IMR-90 (cell line): ENCODE data around the gene GNG8. TPM values are rescaled to one million over a fixed set of nuclear protein-coding genes. Genes with fewer than 3 reads are reported as not detected.

ENCODE experiments used
- ATAC-seq: fragments of 200-7000 bp; cut with Tn5 transposase; 2 replicates; pipeline ENCODE4 v1.9.1; 2020; ENCODE audit warnings: low read depth, mild to moderate bottlenecking, moderate library complexity
- BruUV-seq: library from RNA; stranded (reverse); fragments of 400-500 nt; replicated peaks from 2 replicates; lab custom pipeline; 2021; lab: Mats Ljungman, UMichigan
- CTCF ChIA-PET: fragments of 300-600 bp; formaldehyde crosslinking; extraction: SDS; loops from one replicate; lab custom pipeline; 2021; ENCODE audit warnings: antibody characterized with exemption; lab: Yijun Ruan, JAX
- POLR2A ChIA-PET: fragments of 300-600 bp; sonication (Branson Sonifier 250); formaldehyde crosslinking; loops from one replicate; lab custom pipeline; 2022; ENCODE audit warnings: antibody characterized with exemption; ENCODE audit not compliant: unreplicated experiment; lab: Charles Lee
- DNase-seq: peaks from one replicate; pipeline ENCODE4 v3.0.0; 2013
- H2AFZ ChIP-seq: replicated peaks from 2 replicates; pipeline ENCODE3; 2013; ENCODE audit warnings: low read length, mild to moderate bottlenecking; ENCODE audit not compliant: poor library complexity
- H2AK5ac ChIP-seq: 2 replicates; pipeline ENCODE4 v1.6.1; 2013; ENCODE audit warnings: low read depth, low read length, inconsistent platforms
- H2AK9ac ChIP-seq: replicated peaks from 2 replicates; pipeline ENCODE3; 2013; ENCODE audit warnings: mild to moderate bottlenecking, low read depth, low read length, moderate library complexity; ENCODE audit not compliant: poor library complexity
- H2BK120ac ChIP-seq: 2 replicates; pipeline ENCODE4 v1.6.1; 2013; ENCODE audit warnings: low read depth, low read length, inconsistent platforms
- H2BK15ac ChIP-seq: 3 replicates; pipeline ENCODE4 v1.6.1; 2013; ENCODE audit warnings: low read depth, low read length, inconsistent platforms
- H2BK20ac ChIP-seq: 2 replicates; pipeline ENCODE4 v1.6.1; 2013; ENCODE audit warnings: low read depth, mild to moderate bottlenecking, inconsistent platforms, low read length, moderate library complexity
- H2BK5ac ChIP-seq: 2 replicates; pipeline ENCODE4 v1.6.1; 2013; ENCODE audit warnings: mild to moderate bottlenecking, low read depth, low read length, inconsistent platforms; ENCODE audit not compliant: poor library complexity, severe bottlenecking
- H3K14ac ChIP-seq: replicated peaks from 2 replicates; pipeline ENCODE4 v1.6.1; 2013; ENCODE audit warnings: low read depth, low read length, inconsistent platforms
- H3K18ac ChIP-seq: 2 replicates; pipeline ENCODE4 v1.6.1; 2013; ENCODE audit warnings: low read depth, low read length, control low read depth
- H3K23ac ChIP-seq: 2 replicates; pipeline ENCODE4 v1.6.1; 2013; ENCODE audit warnings: low read depth, low read length, inconsistent platforms
- H3K27ac ChIP-seq: 2 replicates; pipeline ENCODE4 v1.5.1; 2013; ENCODE audit warnings: mild to moderate bottlenecking, control low read depth, low read length; ENCODE audit not compliant: insufficient read depth
- H3K27me3 ChIP-seq: 2 replicates; pipeline ENCODE4 v1.6.1; 2013; ENCODE audit warnings: low read length; ENCODE audit not compliant: control insufficient read depth, insufficient read depth
- H3K36me3 ChIP-seq: 2 replicates; pipeline ENCODE4 v1.6.1; 2013; ENCODE audit warnings: low read length, mixed read lengths; ENCODE audit not compliant: control insufficient read depth, insufficient read depth
- H3K4ac ChIP-seq: 2 replicates; pipeline ENCODE4 v1.6.1; 2013; ENCODE audit warnings: low read depth, low read length, inconsistent platforms
- H3K4me1 ChIP-seq: 2 replicates; pipeline ENCODE4 v1.6.1; 2013; ENCODE audit warnings: low read length, mixed read lengths; ENCODE audit not compliant: control insufficient read depth, insufficient read depth
- H3K4me2 ChIP-seq: 2 replicates; pipeline ENCODE4 v1.6.1; 2013; ENCODE audit warnings: low read depth, mild to moderate bottlenecking, control low read depth, low read length, moderate library complexity
- H3K4me3 ChIP-seq: 2 replicates; pipeline ENCODE4 v1.5.1; 2013; ENCODE audit warnings: low read depth, mild to moderate bottlenecking, control low read depth, low read length, moderate library complexity; ENCODE audit not compliant: insufficient read depth
- H3K56ac ChIP-seq: 2 replicates; pipeline ENCODE4 v1.6.1; 2013; ENCODE audit warnings: low read length, inconsistent platforms; ENCODE audit not compliant: insufficient read depth; ENCODE audit errors: extremely low read depth
- H3K79me1 ChIP-seq, 2 experiments: 2 replicates each; pipeline ENCODE4 v1.6.1; 2013; ENCODE audit warnings: low read length in 2 of 2, inconsistent platforms in 1 of 2, low read depth in 1 of 2
- H3K9ac ChIP-seq: 2 replicates; pipeline ENCODE4 v1.6.1; 2013; ENCODE audit warnings: low read depth, low read length, control low read depth
- H3K9me1 ChIP-seq: 2 replicates; pipeline ENCODE4 v1.6.1; 2013; ENCODE audit warnings: low read length, inconsistent platforms; ENCODE audit not compliant: insufficient read depth
- H3K9me3 ChIP-seq: 2 replicates; pipeline ENCODE4 v1.6.1; 2013; ENCODE audit warnings: low read length; ENCODE audit not compliant: control insufficient read depth, insufficient read depth
- H4K20me1 ChIP-seq: 2 replicates; pipeline ENCODE4 v1.6.1; 2013; ENCODE audit warnings: low read length, inconsistent platforms; ENCODE audit not compliant: insufficient read depth
- H4K5ac ChIP-seq: 2 replicates; pipeline ENCODE4 v1.6.1; 2013; ENCODE audit warnings: mild to moderate bottlenecking, low read depth, low read length, control low read depth
- H4K8ac ChIP-seq, 2 experiments: 2 replicates each; pipeline ENCODE4 v1.6.1; 2013; ENCODE audit warnings: low read depth in 2 of 2, low read length in 2 of 2, control low read depth in 1 of 2, inconsistent platforms in 1 of 2
- H4K91ac ChIP-seq: 2 replicates; pipeline ENCODE4 v1.6.1; 2013; ENCODE audit warnings: low read depth, low read length, inconsistent platforms; ENCODE audit not compliant: insufficient read depth
- BHLHE40 ChIP-seq: fragments of 150-350 bp; IDR thresholded peaks from 2 replicates; pipeline ENCODE4 v1.6.1; 2016; ENCODE audit warnings: mild to moderate bottlenecking, low read depth, low read length
- CHD1 ChIP-seq: IDR thresholded peaks from 2 replicates; pipeline ENCODE4 v1.6.1; 2012; ENCODE audit warnings: low read depth, low read length, improper control_type of control experiment
- CTCF ChIP-seq: conservative IDR thresholded peaks from 2 replicates; pipeline ENCODE4 v1.5.1; 2012; ENCODE audit warnings: mild to moderate bottlenecking, low read depth, low read length, improper control_type of control experiment
- FOS ChIP-seq: fragments of 150-350 bp; IDR thresholded peaks from 2 replicates; pipeline ENCODE4 v1.6.1; 2016; ENCODE audit warnings: low read depth, low read length
- POLR2A ChIP-seq: IDR thresholded peaks from 2 replicates; pipeline ENCODE4 v1.6.1; 2012; ENCODE audit warnings: mild to moderate bottlenecking, low read depth, low read length
- RAD21 ChIP-seq: IDR thresholded peaks from 2 replicates; pipeline ENCODE4 v1.6.1; 2012; ENCODE audit warnings: low read length, improper control_type of control experiment
- RFX5 ChIP-seq: IDR thresholded peaks from 2 replicates; pipeline ENCODE4 v1.8.0; 2012; ENCODE audit warnings: low read depth, mild to moderate bottlenecking, low read length, moderate library complexity
- SMC3 ChIP-seq: fragments of 150-350 bp; IDR thresholded peaks from 2 replicates; pipeline ENCODE4 v1.6.1; 2016; ENCODE audit warnings: low read depth, mild to moderate bottlenecking, antibody characterized with exemption, low read length, moderate library complexity
- WGBS, 2 experiments: methylation state at CpG; one replicate each; pipeline versions ENCODE4 v1.1.5 to v1.1.7; 2013; ENCODE audit warnings: missing lambda C conversion rate in 2 of 2; ENCODE audit not compliant: insufficient read length in 1 of 2; ENCODE audit errors: extremely low coverage in 2 of 2; 5-methylcytosine and 5-hydroxymethylcytosine counted together
- dilution Hi-C: fragments of 300-500 bp; cut with HindIII; formaldehyde crosslinking; loops from one replicate; pipeline ENCODE4 v1.14.3; 2018; ENCODE audit warnings: low sequenced_read_pairs; ENCODE audit not compliant: unreplicated experiment
- in situ Hi-C: fragments of 300-500 bp; cut with MboI; formaldehyde crosslinking; loops from 3 replicates; pipeline ENCODE4 v1.14.3; 2019; ENCODE audit warnings: low sequenced_read_pairs, inconsistent platforms, mixed read lengths
- intact Hi-C: fragments of 100-400 bp; cut with micrococcal nuclease; formaldehyde crosslinking; loops from 2 replicates; pipeline ENCODE4 v1.10.0; 2022
- polyA plus RNA-seq, 3 experiments: library from polyadenylated mRNA; depleted of rRNA; stranded (reverse); fragments of >200 nt; gene quantifications; 2 replicates each; pipeline ENCODE4 v1.2.3, GENCODE V29; 2012; ENCODE audit warnings: low replicate concordance in 1 of 3
- total RNA-seq: library from RNA; depleted of rRNA; stranded (reverse); fragments of >200 nt; gene quantifications from 2 replicates; pipeline ENCODE4 v1.2.3, GENCODE V29; 2012

GNG8 gene
- total and polyA plus RNA-seq, 2 of the 4 experiments (the other 2 are of a cell fraction) = not detected

GRCh38 chr19:46660551-46661019 lies 24.6 kb upstream of the GNG8 start:
- peak overlapping the region; percentile 89 for H2AK9ac ChIP-seq
- dilution Hi-C loops (no loop called here), intact Hi-C loops (loop anchor here (5.0 kb wide), 1 partner anchor 118 kb away; no protein-coding TSS in a partner anchor), in situ Hi-C loops (loop anchor here (5.0 to 10.0 kb wide), 2 partner anchors 48 to 126 kb away; no protein-coding TSS in a partner anchor)
- no peak for TF ChIP-seq RAD21
- no peak for TF ChIP-seq BHLHE40
- no peak for TF ChIP-seq RFX5
- no peak for TF ChIP-seq POLR2A
- TF ChIP-seq CTCF = no peak
- no peak for TF ChIP-seq FOS
- no peak for TF ChIP-seq SMC3
- no peak for TF ChIP-seq CHD1
- H4K20me1 ChIP-seq = no peaks in the 10 kb centered on the region
- no peak overlapping the region for H3K14ac ChIP-seq
- H3K4ac ChIP-seq = peak overlapping the region; percentile 24; the same call in 1 of the 2 replicates
- H3K36me3 ChIP-seq = no peaks in the 10 kb centered on the region
- 1% methylated on average over 15 of the region's 40 CpGs; no CpG with 5 or more reads in 1 of the 2 experiments for WGBS, 2 experiments
- H3K4me3 ChIP-seq = peak overlapping the region; percentile 64
- no peak overlapping the region for H2BK5ac ChIP-seq
- H4K91ac ChIP-seq = no peak overlapping the region
- H3K23ac ChIP-seq = 0 out of 2 replicates have a peak overlapping the region, but pooled peaks have one; percentile 95
- H3K9ac ChIP-seq = peak overlapping the region; percentile 55
- H3K4me2 ChIP-seq = peak overlapping the region; percentile 83
- H4K5ac ChIP-seq = no peak overlapping the region
- H3K27me3 ChIP-seq = no peaks in the 10 kb centered on the region; the same call in 1 of the 2 replicates
- H3K4me1 ChIP-seq = peaks cover 4% of the 10 kb centered on the region
- no peak overlapping the region for H2BK20ac ChIP-seq
- peak overlapping the region; percentile 39; the same call in 1 of the 2 replicates for H3K27ac ChIP-seq
- H2AFZ ChIP-seq = peak overlapping the region; percentile 91
- H2BK120ac ChIP-seq = no peak overlapping the region
- H3K79me1 ChIP-seq = peaks cover 0 to 14% of the 10 kb centered on the region in 2 experiments; a peak in 1 of 4 replicates
- H3K9me1 ChIP-seq = no peaks in the 10 kb centered on the region
- DNase-seq (no peak), ATAC-seq (peak; percentile 13; the same call in 1 of the 2 replicates)
- BruUV-seq = no TSS peak
- no peak overlapping the region for H3K18ac ChIP-seq
- no peaks in the 10 kb centered on the region for H3K9me3 ChIP-seq
- H4K8ac ChIP-seq = peak overlapping the region in 1 of 2 experiments; percentile 77; a peak in 1 of 4 replicates
- no peak overlapping the region for H2AK5ac ChIP-seq
- ChIA-PET CTCF (interaction anchor here (1.1 to 2.3 kb wide), 5 partner anchors 11 to 49 kb away, joined by 3 to 23 read pairs (median 11); no protein-coding TSS in a partner anchor), POLR2A (interaction anchor here (1.0 to 1.6 kb wide), 2 partner anchors 10 to 21 kb away, joined by 5 read pairs; no protein-coding TSS in a partner anchor)
- H2BK15ac ChIP-seq = no peak overlapping the region
- no peak overlapping the region for H3K56ac ChIP-seq
